ENCODE data around the gene HS3ST6. TPM values are rescaled to one million over a fixed set of nuclear protein-coding genes. Genes with fewer than 3 reads are reported as not detected.

HS3ST6 gene
- total and polyA plus RNA-seq, 9 of the 15 experiments (the other 6 are each of a cell fraction or from before 2014, with no cell fraction given), result not detected

DNA sequence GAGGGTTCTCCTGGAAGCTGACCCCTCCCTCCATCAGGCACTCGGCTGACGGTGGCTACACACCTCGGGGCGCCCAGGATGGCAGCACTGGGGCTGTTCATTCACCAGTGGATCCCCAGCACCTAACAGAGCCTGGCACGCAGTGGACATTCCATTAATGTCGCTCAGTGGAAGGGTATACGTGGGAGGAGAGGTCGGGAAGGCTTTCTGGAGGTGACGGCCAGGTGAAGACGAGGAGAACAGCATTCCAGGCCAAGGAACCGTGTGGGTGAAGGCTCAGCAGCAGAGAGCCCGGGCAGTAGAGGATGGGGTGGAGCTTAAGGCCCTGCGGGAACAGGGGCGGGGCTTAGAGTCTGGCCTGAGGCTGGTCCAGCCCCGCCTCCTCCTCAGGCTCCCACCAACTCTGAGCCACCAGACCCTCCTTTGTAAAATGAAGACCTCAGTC is 2.5 kb upstream of the HS3ST6 start (continued):
- 0 out of 2 replicates have a peak, but pooled peaks have one; percentile 21 for TF ChIP-seq TFAP4 (CRISPR knock-in tag; IDR thresholded peaks at IDR 0.05; ENCODE audit: borderline replicate concordance)
- TF ChIP-seq CHD7 (IDR thresholded peaks at IDR 0.05; ENCODE audit: low read depth, low read length), result no peak
- no peak for TF ChIP-seq GABPB2 (CRISPR knock-in tag; conservative IDR thresholded peaks at IDR 0.05)
- TF ChIP-seq ZEB2 (IDR thresholded peaks at IDR 0.05), result no peak
- no peak for TF ChIP-seq KDM2B (CRISPR knock-in tag; IDR thresholded peaks at IDR 0.05)
- no peak for TF ChIP-seq FOXJ2 (tag; IDR thresholded peaks at IDR 0.05)
- TF ChIP-seq HDAC6 (IDR thresholded peaks at IDR 0.05; ENCODE audit: low read depth, low read length), result no peak
- no peak for TF ChIP-seq ZNF785 (CRISPR knock-in tag; IDR thresholded peaks at IDR 0.05)
